ELR (cell line): ENCODE data around the gene PCNX3.
A peak's percentile ranks its signal among the peaks of the same experiment; 100 is the strongest.

Experiments
- DNase-seq: peaks from one replicate; pipeline ENCODE4 v3.0.0-alpha.2; 2015; ENCODE audit warnings: low read depth

The PCNX3 gene

GRCh38 chr11:65599216-65599954 is 16.2 kb upstream of the PCNX3 start:
- no peak for DNase-seq

- DNase-seq, result no peak
Measured at GRCh38 chr11:65599955-65600246, 15.7 kb upstream of the PCNX3 start.

DNA sequence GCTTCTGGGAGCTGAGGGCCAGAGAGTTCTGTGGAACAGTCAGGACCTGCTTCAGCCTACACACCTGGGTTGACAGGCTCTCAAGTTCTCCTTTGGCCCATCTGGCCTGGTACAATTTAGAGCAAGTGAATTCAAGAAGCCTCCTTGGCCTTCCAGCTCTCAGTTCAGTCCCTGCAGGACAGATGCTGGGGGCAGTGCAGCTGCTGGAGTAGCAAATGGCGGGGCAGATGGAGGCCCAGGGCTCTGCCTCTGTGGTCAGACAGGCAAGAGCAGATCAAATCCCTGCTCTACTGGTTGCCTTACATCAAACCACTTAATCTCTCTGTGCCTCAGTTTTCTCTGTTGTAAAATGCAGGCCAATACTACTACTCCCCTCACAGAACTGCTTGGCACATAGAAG is 11.3 kb upstream of the PCNX3 start:
- no peak for DNase-seq

GRCh38 chr11:65606876-65607613 is 8.5 kb upstream of the PCNX3 start:
- DNase-seq, result peak; percentile 74

DNA sequence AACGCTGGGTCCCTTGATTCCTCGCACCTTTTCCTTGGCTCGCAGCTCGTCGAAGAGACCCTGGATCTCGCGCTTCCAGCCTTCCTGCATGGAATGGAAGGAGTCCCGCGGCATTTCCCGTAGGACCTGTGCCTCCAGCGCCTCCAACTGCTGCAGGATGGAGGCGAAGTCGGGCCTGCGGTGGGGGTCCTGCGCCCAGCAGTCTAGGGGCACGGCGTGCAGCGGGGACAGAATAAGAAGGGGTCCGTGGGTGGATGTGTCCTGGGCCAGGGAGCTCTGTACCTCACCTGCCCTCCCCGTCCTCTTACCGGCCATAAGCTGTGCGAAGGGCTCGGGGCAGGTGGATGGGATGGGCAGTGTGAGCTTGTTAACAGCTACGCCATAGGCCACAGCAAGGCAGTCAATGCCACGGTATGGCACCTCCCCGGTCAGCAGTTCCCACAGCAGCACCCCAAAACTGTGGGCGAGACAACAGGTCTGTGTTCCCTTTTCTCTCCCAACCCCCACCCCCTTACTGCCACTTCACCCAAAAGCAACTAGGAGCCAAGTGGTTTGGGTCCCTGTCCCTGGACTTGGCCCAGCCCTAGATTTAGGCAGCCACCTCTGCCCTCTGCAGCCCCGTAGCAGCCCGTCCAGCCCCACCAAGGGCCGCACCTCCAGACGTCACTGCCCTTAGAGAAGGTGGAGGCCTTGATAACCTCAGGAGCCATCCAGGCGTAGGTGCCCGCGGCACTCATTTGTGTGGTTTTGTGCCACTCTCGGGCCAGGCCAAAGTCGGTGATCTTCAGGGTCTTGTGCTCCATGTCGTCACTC is 7.8 kb upstream of the PCNX3 start:
- DNase-seq, result no peak

DNA sequence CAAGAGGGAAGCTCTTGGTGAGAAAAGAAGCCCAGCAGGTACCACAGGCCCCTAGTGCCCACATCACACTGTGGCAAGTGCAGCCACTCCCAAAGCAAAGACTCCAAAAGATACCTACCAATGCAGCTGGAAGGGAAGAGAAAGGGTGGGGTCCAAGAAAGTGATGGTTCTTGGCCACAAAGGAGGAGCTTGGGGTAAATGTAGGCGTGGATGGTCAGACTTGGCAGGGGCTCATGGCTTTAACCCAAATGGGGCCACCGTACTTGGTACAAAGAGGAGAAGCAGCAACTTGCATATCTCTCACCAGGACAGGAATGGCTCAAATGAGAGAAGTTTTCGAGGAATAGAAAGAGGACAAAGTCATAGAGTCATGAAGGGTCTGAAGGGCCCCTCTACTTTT is 6.3 kb upstream of the PCNX3 start:
- DNase-seq, result no peak

GRCh38 chr11:65609665-65610064 is 5.9 kb upstream of the PCNX3 start:
- no peak for DNase-seq

GRCh38 chr11:65610404-65610803 is 5.2 kb upstream of the PCNX3 start:
- no peak for DNase-seq

DNA sequence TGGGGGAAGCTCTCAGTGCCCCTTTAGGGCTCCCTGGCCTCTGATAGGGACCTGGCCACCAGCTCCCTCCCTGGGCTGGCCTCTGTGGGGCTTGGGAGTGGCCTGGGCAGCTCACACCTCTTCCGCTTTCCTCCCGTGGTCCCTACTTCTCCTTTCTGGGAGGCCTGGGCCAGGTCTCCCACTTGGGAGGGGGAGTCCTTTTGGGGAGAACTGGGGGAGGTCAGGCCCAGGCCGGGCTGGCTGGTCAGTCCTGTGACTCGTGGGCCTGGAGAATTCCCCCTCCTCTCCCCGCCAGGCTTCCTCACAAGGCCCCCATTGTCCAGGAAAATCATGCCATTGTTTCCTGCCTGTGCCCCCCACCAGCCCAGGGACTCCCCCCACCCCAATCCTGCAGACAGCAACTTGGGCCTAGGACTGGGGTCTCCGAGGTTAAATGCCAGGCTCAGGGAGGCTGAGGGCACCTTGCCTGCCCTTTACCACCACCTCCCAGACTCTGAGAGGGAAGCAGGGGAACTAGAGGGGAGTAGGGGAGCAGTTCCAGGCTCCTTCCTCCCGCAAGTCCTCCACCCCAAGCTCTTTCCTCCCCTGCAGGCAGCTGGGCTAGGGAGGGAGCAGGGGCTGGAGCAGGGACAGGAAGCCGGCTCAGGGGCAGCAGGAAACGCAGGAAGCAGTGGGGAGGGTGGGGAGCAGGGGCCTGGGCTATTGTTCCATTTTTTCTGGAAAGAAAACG is 4.4 kb upstream of the PCNX3 start:
- DNase-seq, result no peak

- DNase-seq, result peak; percentile 46
Measured at GRCh38 chr11:65611758-65612603, 3.6 kb upstream of the PCNX3 start.

- DNase-seq, result no peak
Measured at GRCh38 chr11:65612691-65613090, 2.9 kb upstream of the PCNX3 start.

- peak; percentile 34 for DNase-seq
Measured at GRCh38 chr11:65613091-65613928, 2.3 kb upstream of the PCNX3 start.

DNA sequence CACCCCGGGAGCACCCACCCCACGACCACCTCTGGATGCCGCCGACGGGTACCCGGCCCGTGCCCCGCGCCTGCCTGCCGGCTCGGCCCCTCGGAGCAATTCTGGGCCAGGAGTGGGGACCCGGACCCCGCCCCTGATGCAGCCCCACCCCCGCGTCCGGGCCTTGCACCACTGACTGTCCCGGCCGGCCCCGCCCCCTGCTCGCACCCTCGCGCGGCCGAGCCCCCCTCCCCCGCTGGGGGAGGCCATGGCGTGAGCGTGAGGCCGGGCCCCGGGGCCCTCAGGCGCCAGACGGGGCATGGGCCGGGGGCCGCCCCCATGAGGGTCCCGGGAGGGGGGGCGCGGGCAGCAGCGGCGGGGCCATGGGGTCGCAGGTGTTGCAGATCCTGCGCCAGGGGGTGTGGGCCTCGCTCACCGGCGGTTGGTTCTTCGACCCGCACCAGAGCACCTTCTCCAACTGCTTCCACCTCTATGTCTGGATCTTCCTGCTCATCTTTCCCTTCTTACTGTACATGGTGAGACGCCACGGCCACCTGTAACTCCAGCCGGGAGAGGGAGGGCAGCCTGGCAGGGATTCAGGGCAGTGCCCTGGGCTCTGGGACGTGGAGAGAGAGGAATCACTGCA is 486 bp downstream of the PCNX3 start:
- DNase-seq, result peak; percentile 65

GRCh38 chr11:65616575-65617001 is 1.0 kb downstream of the PCNX3 start:
- DNase-seq, result no peak

GRCh38 chr11:65617136-65617850 is 1.7 kb downstream of the PCNX3 start:
- DNase-seq, result no peak

DNA sequence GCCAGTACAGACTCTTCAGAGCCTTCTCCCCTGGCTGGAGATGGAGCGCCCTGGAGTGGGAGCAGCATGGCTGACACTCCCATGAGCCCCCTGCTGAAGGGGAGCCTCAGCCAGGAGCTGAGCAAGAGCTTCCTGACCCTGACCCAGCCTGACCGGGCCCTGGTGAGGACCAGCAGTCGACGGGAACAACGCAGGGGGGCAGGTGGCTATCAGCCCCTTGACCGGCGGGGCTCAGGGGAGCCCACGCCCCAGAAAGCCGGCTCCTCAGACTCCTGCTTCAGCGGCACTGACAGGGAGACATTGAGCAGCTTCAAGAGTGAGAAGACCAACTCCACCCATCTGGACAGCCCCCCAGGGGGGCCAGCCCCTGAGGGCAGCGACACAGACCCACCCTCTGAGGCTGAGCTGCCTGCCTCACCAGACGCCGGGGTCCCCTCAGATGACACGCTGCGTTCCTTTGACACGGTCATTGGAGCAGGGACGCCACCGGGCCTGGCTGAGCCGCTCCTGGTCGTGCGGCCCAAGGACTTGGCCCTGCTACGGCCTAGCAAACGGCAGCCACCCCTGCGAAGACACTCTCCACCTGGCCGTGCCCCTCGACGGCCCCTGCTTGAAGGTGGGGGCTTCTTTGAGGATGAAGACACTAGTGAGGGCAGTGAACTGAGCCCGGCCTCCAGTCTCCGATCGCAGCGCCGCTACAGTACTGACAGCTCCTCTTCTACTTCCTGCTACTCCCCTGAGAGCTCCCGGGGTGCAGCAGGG is 2.6 kb downstream of the PCNX3 start:
- no peak for DNase-seq

GRCh38 chr11:65618763-65619162 is 3.2 kb downstream of the PCNX3 start:
- DNase-seq, result no peak

GRCh38 chr11:65619281-65619928 is 3.8 kb downstream of the PCNX3 start:
- no peak for DNase-seq
